Stimulated activated CD4-positive, alpha-beta T cell treated with anti-CD3 and anti-CD28 coated beads, TNF-alpha, amount 100 ng/mL, for 1 hour (primary cell): ENCODE data around the gene TRAF3.
A peak's percentile ranks its signal among the peaks of the same experiment; 100 is the strongest.
"Not testable (repeated sequence)": the region's sequence is repeated elsewhere in the genome, so short reads cannot be mapped to it uniquely, and the experiment has no call there.

ENCODE experiments used
- DNase-seq, 3 donors: peaks; one replicate each; pipeline ENCODE4 v3.0.0-alpha.2; 2020; ENCODE audit warnings: low read depth in 3 of 3, low spot score in 1 of 3

TRAF3 gene

DNA sequence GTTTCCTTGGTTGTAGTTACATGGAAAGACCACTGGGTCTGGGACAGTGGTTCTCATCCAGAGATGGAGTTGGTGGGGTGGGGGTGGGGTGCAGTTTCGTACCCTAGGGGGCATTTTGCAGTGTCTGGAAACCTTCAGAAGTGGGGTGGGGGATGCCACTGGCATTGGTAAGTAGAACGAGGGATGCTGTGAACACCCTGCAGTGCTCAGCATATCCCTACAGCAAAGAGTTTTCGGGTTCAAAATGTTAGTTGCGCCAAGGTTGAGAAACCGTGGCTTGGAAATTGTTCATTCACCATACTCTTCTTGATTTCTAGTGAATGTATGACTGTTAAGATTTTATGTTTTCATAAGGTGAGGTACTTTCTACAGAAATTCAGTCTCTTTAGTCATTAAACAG lies 28.7 kb downstream of the TRAF3 start:
- no peak for DNase-seq

DNA sequence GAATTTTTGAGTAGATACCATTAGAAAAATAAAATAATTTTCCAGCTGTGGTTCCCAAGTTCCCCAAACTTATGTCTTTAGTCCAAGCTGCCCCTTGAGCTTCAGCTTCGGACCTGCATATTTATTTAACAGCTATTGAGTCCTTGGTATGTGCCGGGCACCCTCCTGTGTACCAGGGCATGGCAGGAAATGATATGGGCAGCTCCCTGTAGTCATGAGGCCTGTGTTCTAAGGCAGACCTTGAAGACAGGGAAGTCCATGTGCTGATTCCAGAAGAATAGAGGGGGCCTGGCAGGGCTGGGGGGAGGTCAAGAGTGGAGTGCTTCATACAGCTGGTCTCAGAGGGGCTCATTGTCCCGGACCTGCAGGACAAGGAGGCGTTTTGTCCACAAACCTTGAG lies 29.2 kb downstream of the TRAF3 start:
- DNase-seq: no peak

DNA sequence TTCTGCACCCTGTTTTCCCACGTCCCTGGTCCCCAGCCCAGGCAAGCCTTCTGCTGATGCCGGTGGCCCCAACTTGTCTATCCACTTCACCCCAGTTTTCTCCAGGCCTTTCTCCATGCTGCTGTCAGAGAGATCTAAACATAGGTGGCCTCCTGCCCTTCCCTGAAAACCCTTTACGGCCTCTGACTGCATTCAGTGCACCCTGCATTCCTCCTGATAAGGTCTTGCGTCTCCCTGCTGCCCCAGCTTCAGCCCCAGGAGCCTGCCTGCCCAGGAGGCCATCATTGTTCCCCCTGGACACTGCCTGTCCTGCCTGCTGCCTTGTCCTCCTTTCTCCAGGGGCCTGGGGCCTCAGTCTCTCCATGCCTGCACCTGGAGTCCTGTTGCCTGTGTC lies 29.8 kb downstream of the TRAF3 start:
- DNase-seq: no peak

- DNase-seq: no peak
These were observed 32.6 kb downstream of the TRAF3 start for GRCh38 chr14:102809870-102810269.

- DNase-seq: no peak
These were observed 33.3 kb downstream of the TRAF3 start for GRCh38 chr14:102810523-102810922.

GRCh38 chr14:102811254-102811963 lies 34.2 kb downstream of the TRAF3 start:
- DNase-seq: no peak

GRCh38 chr14:102811971-102812370 lies 34.7 kb downstream of the TRAF3 start:
- DNase-seq: no peak

- no peak for DNase-seq
These were observed 36.4 kb downstream of the TRAF3 start for GRCh38 chr14:102813691-102814090.

GRCh38 chr14:102817318-102817717 lies 40.1 kb downstream of the TRAF3 start:
- DNase-seq: no peak

DNA sequence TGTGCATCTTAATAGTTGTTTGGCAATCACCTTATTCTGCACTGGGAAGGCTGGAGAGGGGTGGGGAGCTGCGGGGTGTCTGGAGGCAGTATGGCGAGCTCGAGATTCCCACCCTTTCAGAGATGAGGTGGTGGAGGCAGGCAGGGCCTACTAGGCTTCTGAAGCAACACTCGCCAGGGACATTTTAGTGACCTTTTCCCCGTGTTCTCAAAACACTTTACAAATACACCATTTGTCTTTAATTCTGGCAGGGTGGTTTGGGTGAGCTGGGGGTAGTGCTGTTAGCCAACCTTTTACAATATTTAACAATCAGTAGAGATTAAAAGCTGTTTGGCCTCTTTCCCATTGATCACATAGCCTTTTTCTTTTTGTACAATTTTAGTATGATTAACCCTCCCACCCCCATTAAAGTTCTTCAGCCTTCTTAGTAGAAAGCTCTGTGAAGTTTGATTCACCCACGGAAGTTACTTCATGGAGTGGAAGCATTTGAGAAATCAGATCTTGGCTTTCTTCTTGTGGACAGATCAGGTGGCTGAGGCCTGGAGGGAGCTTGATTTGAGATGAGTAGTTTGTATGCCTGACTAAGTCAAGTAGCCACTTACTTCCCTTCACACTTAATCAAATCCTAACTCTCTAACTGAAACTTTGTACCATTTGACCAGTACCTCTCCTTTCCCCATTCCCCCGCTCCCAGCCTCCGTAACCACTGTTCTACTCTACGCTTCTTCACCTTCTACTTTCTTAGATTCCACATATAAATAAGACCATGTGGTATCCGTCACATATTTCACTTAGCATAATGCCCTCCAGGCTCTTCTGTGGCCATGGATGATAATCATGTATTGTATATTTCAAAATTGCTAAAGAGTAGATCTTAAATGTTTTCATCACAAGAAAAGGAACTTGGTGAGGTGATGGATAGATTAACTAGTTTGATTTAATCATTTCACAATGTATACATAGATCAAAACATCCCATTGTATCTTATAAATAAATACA lies 41.0 kb downstream of the TRAF3 start:
- no peak for DNase-seq

DNA sequence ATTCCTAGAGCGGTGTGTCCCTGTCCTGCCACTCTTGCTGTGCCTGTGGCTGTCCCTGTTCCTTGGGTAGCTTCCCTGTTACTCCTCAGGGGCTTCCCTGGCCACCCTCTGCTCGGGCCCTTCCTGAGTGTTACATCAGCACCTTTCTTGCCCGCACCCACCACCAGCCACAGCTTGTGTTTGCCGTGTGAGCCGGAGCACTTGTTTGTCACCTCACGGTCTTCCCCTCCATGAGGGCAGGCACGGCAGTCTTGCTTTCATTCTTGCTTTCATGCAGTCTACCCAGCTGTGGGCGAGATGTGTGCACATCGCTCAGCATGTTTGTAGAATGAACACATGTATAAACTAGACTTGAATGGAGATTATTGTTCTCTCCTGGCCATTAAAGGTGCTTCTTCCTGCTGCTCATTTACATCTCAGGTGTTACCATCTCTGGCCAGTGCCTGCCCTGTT lies 42.0 kb downstream of the TRAF3 start:
- DNase-seq: peak in 2 of 3 donors; percentile 18 to 44

DNA sequence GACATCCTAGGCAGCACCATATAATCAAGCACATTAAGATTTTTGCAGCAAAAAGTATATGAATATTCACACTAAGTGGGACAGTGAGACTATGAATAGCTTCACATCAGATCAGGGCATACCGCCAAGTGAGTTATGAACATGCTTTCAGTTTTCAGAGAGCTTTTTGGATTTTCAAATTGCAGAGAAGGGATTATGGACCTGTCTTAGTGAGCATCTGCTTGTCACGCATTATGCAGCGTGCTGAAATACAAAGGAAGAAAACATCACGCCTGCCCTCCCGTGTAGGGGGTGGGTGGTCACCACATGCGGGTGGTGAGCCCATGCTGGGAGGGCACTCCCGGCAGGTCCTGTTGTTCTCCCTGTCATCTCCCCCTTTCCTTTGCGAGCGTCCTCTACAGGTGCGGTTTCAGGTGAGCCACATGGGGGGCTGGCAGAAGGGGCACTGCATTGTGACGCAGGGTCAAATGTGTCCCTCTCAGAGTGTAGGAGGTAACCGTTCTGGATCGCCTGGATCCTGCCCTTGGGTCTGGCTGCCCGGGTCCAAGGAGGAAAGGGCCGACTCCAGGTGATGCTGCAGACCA lies 42.6 kb downstream of the TRAF3 start:
- no peak for DNase-seq

DNA sequence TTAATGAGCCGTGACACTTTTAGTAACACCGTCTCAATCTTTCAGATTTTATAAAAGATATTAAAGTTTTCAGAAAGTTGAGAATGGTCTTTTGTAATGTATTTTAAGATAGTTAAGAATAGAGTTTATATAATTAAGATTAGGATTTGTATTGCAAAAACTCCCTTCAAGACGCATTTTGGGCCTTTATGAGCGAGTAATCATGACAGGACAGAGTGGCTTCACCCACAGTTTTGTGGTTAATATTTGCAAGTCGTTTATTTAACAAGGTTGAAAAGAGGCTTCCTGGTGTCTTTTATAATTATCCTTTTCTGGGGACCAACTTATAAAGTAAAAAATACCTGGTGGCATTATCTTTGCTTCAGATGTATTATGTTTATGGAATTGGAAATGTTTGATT lies 44.0 kb downstream of the TRAF3 start:
- DNase-seq: no peak

- DNase-seq: peak in 1 of 3 donors; percentile 20
These were observed 45.1 kb downstream of the TRAF3 start for GRCh38 chr14:102822311-102822863.

DNA sequence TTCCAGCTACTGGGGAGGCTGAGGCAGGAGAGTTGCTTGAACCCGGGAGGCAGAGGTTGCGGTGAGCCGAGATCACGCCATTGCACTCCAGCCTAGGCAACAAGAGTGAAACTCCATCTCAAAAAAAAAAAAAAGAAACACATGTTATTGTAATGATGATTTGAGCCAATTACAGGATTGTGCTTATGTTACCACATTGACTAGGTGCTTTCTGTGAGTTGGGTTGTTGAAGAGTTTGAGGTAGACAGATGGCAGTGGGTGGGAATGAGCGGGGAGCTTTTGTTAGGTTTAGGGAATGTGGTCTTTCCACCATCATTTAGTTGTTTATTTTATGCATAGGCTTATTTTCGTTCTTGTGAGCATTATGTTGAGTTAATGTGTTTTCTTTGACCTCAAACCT lies 45.6 kb downstream of the TRAF3 start:
- not testable (repeated sequence) for DNase-seq

GRCh38 chr14:102823546-102823945 lies 46.3 kb downstream of the TRAF3 start:
- DNase-seq: no peak

GRCh38 chr14:102824832-102825231 lies 47.6 kb downstream of the TRAF3 start:
- DNase-seq: no peak

GRCh38 chr14:102825307-102826095 lies 48.3 kb downstream of the TRAF3 start:
- DNase-seq: no peak

GRCh38 chr14:102826161-102826560 lies 48.9 kb downstream of the TRAF3 start:
- DNase-seq: no peak
